ENCODE results near the gene EVC.

GRCh38 chr4:5691491-5692132 is 19.4 kb upstream of the EVC start:
- TF ChIP-seq, protein P1, sequence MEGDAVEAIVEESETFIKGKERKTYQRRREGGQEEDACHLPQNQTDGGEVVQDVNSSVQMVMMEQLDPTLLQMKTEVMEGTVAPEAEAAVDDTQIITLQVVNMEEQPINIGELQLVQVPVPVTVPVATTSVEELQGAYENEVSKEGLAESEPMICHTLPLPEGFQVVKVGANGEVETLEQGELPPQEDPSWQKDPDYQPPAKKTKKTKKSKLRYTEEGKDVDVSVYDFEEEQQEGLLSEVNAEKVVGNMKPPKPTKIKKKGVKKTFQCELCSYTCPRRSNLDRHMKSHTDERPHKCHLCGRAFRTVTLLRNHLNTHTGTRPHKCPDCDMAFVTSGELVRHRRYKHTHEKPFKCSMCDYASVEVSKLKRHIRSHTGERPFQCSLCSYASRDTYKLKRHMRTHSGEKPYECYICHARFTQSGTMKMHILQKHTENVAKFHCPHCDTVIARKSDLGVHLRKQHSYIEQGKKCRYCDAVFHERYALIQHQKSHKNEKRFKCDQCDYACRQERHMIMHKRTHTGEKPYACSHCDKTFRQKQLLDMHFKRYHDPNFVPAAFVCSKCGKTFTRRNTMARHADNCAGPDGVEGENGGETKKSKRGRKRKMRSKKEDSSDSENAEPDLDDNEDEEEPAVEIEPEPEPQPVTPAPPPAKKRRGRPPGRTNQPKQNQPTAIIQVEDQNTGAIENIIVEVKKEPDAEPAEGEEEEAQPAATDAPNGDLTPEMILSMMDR (IDR thresholded peaks at IDR 0.05), result no peak
- TF ChIP-seq POLR2A (IDR thresholded peaks at IDR 0.05) (no peak), EP300 (IDR thresholded peaks at IDR 0.05) (no peak)

All from tibial nerve (tissue), 4 donors.